M059J (cell line): Measurements from ENCODE around the gene KRT77. TPM values are rescaled to one million over a fixed set of nuclear protein-coding genes. Genes with fewer than 3 reads are reported as not detected.
"Not testable (repeated sequence)": the region's sequence is repeated elsewhere in the genome, so short reads cannot be mapped to it uniquely, and the experiment has no call there.

ENCODE experiments used
- DNase-seq: peaks from one replicate; pipeline ENCODE4 v3.0.0-alpha.2; 2012; ENCODE audit warnings: low read depth
- total RNA-seq: library from RNA; depleted of rRNA; stranded (reverse); fragments of >200 nt; shearing (Covaris generic); gene quantifications from 2 replicates; pipeline ENCODE4 v1.2.3, GENCODE V29; 2014

The KRT77 gene
- total RNA-seq, 1 experiment from 2014 or later = not detected

GRCh38 chr12:52722680-52723079, 19.4 kb upstream of the KRT77 start:
- no peak for DNase-seq

- DNase-seq = no peak
Measured at GRCh38 chr12:52721838-52722470, 18.6 kb upstream of the KRT77 start.

GRCh38 chr12:52720365-52720886, 17.1 kb upstream of the KRT77 start:
- DNase-seq = peak; percentile 19

- no peak for DNase-seq
Measured at GRCh38 chr12:52716061-52716460, 12.7 kb upstream of the KRT77 start.

- DNase-seq = peak; percentile 7
Measured at GRCh38 chr12:52715416-52715815, 12.1 kb upstream of the KRT77 start.

- DNase-seq = no peak
Measured at GRCh38 chr12:52714887-52715281, 11.6 kb upstream of the KRT77 start.

- DNase-seq = no peak
Measured at GRCh38 chr12:52713960-52714886, 10.9 kb upstream of the KRT77 start.

GRCh38 chr12:52712122-52712521, 8.8 kb upstream of the KRT77 start:
- not testable (repeated sequence) for DNase-seq

- DNase-seq = no peak
Measured at GRCh38 chr12:52710730-52711129, 7.4 kb upstream of the KRT77 start.

GRCh38 chr12:52708010-52708409, 4.7 kb upstream of the KRT77 start:
- no peak for DNase-seq

GRCh38 chr12:52704464-52704863, 1.1 kb upstream of the KRT77 start:
- DNase-seq = no peak

GRCh38 chr12:52703878-52704277, 554 bp upstream of the KRT77 start:
- no peak for DNase-seq

- DNase-seq = no peak
Measured at GRCh38 chr12:52702338-52702737, 986 bp downstream of the KRT77 start.

- DNase-seq = no peak
Measured at GRCh38 chr12:52701281-52701680, 2.0 kb downstream of the KRT77 start.

GRCh38 chr12:52699960-52700359, 3.4 kb downstream of the KRT77 start:
- DNase-seq = no peak

- no peak for DNase-seq
Measured at GRCh38 chr12:52699373-52699772, 4.0 kb downstream of the KRT77 start.

GRCh38 chr12:52698651-52699340, 4.5 kb downstream of the KRT77 start:
- no peak for DNase-seq

GRCh38 chr12:52697058-52697582, 6.2 kb downstream of the KRT77 start:
- no peak for DNase-seq

GRCh38 chr12:52696588-52696987, 6.7 kb downstream of the KRT77 start:
- no peak for DNase-seq

GRCh38 chr12:52695039-52695438, 8.3 kb downstream of the KRT77 start:
- no peak for DNase-seq

- DNase-seq = no peak
Measured at GRCh38 chr12:52694151-52694550, 9.2 kb downstream of the KRT77 start.

- DNase-seq = no peak
Measured at GRCh38 chr12:52693261-52693660, 10.1 kb downstream of the KRT77 start.
